ENCODE data around the gene SESTD1. TPM values are rescaled to one million over a fixed set of nuclear protein-coding genes. Genes with fewer than 3 reads are reported as not detected.

Gene SESTD1
- total RNA-seq, 1 experiment from 2014 or later: 26.6 TPM

DNA sequence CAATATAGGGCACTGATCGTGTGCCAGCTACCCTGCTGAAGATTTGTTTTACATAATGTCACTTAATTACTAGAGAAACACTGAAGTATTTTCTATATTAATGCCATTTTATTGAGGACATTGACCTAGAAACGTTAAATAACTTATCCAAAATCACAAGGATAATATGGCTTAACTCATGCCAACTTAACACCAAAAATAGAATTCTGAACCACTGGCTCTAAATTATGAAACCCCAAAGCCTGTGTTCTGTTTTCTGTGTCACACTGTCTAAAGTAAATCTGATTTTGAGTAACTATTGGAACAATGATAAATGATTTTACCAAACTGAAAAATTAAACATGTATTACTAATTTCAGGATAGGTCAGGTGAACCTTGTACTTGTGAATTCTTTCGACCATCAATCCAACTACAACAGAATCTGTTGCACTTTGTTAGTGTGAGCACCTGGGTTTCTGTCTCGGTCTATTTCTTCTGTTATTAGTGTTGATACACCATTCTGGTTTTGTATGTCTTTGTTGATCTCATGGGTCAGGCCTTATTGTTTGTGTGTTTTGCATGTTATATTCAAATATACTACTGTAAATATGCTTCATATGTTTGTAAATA is 166.4 kb downstream of the SESTD1 start (continued):
- no peak for TF ChIP-seq EGR1 (IDR thresholded peaks at IDR 0.05; ENCODE audit: low read depth)

DNA sequence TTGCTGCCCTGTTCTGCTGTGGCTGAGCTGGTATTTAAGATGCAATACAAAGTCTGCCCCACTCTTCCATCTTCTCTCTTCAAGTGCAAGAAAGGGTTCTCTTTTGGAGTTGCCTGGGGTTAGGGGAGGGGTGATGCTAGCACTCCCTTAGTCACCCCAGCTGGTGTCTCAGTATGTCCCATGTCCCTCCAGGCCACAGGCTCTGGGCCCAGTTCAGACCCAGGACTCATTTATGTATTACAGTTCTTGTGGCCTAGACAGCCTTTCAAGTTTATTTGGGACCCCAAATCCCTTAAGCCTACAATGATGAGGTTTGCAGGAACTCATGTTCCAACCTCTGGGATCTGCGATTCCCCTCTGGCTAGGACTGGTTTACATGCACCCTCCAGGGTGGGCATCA is 167.5 kb downstream of the SESTD1 start:
- Histone ChIP-seq H3K27me3 (ENCODE audit: insufficient read depth, low read length) (no peaks in the 10 kb centered on the region), H3K27ac (ENCODE audit: low read depth, low read length) (no peak overlapping the region), H3K9me3 (ENCODE audit: control insufficient read depth in 1 of 2, insufficient read depth in 1 of 2, low read depth in 1 of 2, low read length in 2 of 2) (no peaks in the 10 kb centered on the region), H3K36me3 (ENCODE audit: control insufficient read depth in 1 of 2, insufficient read depth in 2 of 2, low read length in 2 of 2) (no peaks in the 10 kb centered on the region), H2AFZ (ENCODE audit: low read depth, low read length, poor library complexity, severe bottlenecking) (no peak overlapping the region), H3K9ac (ENCODE audit: low read length) (no peak overlapping the region), H4K20me1 (ENCODE audit: insufficient read depth) (no peaks in the 10 kb centered on the region), H3K79me2 (ENCODE audit: insufficient read depth, low read length) (no peaks in the 10 kb centered on the region), H3K9me2 (ENCODE audit: insufficient read depth) (no peaks in the 10 kb centered on the region), H3K4me3 (replicated peaks in 1 of 2; ENCODE audit: low read depth in 1 of 2, low read length in 2 of 2) (no peak overlapping the region), H3K4me1 (ENCODE audit: control insufficient read depth in 1 of 2, insufficient read depth in 2 of 2, low read length in 2 of 2) (no peaks in the 10 kb centered on the region), H3K4me2 (ENCODE audit: low read length) (no peak overlapping the region)
- POLR2A ChIA-PET: no interaction called here
- no TSS peak for BruUV-seq (replicated peaks)
- CTCF ChIA-PET: no interaction called here
- DNase-seq (ENCODE audit: low read depth, low spot score) (no peak), ATAC-seq (no peak)
- intact Hi-C loops (cut with micrococcal nuclease): no loop called here
- RAD21 ChIA-PET (ENCODE audit: low non-redundant PET in 1 of 2, low total read pairs in 2 of 2, uncharacterized antibody in 2 of 2, unreplicated experiment in 2 of 2): no interaction called here
- no peak for TF ChIP-seq POLR2A (IDR thresholded peaks at IDR 0.05; ENCODE audit: borderline replicate concordance, extremely low read depth, insufficient read depth, insufficient read length)
- no peak for TF ChIP-seq ZFX (IDR thresholded peaks at IDR 0.05)
- TF ChIP-seq JUND (IDR thresholded peaks at IDR 0.05): no peak
- TF ChIP-seq YY1 (IDR thresholded peaks at IDR 0.05; ENCODE audit: extremely low read depth, insufficient replicate concordance, low read depth, low read length): no peak
- TF ChIP-seq, protein P1, sequence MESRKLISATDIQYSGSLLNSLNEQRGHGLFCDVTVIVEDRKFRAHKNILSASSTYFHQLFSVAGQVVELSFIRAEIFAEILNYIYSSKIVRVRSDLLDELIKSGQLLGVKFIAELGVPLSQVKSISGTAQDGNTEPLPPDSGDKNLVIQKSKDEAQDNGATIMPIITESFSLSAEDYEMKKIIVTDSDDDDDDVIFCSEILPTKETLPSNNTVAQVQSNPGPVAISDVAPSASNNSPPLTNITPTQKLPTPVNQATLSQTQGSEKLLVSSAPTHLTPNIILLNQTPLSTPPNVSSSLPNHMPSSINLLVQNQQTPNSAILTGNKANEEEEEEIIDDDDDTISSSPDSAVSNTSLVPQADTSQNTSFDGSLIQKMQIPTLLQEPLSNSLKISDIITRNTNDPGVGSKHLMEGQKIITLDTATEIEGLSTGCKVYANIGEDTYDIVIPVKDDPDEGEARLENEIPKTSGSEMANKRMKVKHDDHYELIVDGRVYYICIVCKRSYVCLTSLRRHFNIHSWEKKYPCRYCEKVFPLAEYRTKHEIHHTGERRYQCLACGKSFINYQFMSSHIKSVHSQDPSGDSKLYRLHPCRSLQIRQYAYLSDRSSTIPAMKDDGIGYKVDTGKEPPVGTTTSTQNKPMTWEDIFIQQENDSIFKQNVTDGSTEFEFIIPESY (IDR thresholded peaks at IDR 0.05; ENCODE audit: extremely low read depth, insufficient replicate concordance, low read length): no peak
- TF ChIP-seq, protein P2, sequence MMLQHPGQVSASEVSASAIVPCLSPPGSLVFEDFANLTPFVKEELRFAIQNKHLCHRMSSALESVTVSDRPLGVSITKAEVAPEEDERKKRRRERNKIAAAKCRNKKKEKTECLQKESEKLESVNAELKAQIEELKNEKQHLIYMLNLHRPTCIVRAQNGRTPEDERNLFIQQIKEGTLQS (IDR thresholded peaks at IDR 0.05): no peak
- TF ChIP-seq EZH2 (IDR thresholded peaks at IDR 0.05): no peak
- no peak for TF ChIP-seq CBX3 (IDR thresholded peaks at IDR 0.05; ENCODE audit: low read depth)
- TF ChIP-seq, protein P3, sequence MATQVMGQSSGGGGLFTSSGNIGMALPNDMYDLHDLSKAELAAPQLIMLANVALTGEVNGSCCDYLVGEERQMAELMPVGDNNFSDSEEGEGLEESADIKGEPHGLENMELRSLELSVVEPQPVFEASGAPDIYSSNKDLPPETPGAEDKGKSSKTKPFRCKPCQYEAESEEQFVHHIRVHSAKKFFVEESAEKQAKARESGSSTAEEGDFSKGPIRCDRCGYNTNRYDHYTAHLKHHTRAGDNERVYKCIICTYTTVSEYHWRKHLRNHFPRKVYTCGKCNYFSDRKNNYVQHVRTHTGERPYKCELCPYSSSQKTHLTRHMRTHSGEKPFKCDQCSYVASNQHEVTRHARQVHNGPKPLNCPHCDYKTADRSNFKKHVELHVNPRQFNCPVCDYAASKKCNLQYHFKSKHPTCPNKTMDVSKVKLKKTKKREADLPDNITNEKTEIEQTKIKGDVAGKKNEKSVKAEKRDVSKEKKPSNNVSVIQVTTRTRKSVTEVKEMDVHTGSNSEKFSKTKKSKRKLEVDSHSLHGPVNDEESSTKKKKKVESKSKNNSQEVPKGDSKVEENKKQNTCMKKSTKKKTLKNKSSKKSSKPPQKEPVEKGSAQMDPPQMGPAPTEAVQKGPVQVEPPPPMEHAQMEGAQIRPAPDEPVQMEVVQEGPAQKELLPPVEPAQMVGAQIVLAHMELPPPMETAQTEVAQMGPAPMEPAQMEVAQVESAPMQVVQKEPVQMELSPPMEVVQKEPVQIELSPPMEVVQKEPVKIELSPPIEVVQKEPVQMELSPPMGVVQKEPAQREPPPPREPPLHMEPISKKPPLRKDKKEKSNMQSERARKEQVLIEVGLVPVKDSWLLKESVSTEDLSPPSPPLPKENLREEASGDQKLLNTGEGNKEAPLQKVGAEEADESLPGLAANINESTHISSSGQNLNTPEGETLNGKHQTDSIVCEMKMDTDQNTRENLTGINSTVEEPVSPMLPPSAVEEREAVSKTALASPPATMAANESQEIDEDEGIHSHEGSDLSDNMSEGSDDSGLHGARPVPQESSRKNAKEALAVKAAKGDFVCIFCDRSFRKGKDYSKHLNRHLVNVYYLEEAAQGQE (IDR thresholded peaks at IDR 0.05; ENCODE audit: low read depth): no peak
- TF ChIP-seq CEBPB (IDR thresholded peaks at IDR 0.05; ENCODE audit: low read depth): no peak
- TF ChIP-seq FOSL1 (IDR thresholded peaks at IDR 0.05; ENCODE audit: low read depth): no peak
- TF ChIP-seq POLR2AphosphoS5 (IDR thresholded peaks at IDR 0.05; ENCODE audit: low read depth, low read length): no peak
- no peak for TF ChIP-seq SP1 (IDR thresholded peaks at IDR 0.05; ENCODE audit: low read depth)
- no peak for TF ChIP-seq EGR1 (IDR thresholded peaks at IDR 0.05; ENCODE audit: low read depth)
- TF ChIP-seq ZNF274 (IDR thresholded peaks at IDR 0.05; ENCODE audit: low read depth, low read length): no peak
- TF ChIP-seq SRF (IDR thresholded peaks at IDR 0.05; ENCODE audit: low read depth): no peak
- no peak for TF ChIP-seq SIN3A (IDR thresholded peaks at IDR 0.05; ENCODE audit: low read depth)
- TF ChIP-seq, protein P4, sequence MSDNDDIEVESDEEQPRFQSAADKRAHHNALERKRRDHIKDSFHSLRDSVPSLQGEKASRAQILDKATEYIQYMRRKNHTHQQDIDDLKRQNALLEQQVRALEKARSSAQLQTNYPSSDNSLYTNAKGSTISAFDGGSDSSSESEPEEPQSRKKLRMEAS (IDR thresholded peaks at IDR 0.05): no peak
- TF ChIP-seq ELF1 (IDR thresholded peaks at IDR 0.05; ENCODE audit: borderline replicate concordance, low read depth): no peak
- TF ChIP-seq, protein P5, sequence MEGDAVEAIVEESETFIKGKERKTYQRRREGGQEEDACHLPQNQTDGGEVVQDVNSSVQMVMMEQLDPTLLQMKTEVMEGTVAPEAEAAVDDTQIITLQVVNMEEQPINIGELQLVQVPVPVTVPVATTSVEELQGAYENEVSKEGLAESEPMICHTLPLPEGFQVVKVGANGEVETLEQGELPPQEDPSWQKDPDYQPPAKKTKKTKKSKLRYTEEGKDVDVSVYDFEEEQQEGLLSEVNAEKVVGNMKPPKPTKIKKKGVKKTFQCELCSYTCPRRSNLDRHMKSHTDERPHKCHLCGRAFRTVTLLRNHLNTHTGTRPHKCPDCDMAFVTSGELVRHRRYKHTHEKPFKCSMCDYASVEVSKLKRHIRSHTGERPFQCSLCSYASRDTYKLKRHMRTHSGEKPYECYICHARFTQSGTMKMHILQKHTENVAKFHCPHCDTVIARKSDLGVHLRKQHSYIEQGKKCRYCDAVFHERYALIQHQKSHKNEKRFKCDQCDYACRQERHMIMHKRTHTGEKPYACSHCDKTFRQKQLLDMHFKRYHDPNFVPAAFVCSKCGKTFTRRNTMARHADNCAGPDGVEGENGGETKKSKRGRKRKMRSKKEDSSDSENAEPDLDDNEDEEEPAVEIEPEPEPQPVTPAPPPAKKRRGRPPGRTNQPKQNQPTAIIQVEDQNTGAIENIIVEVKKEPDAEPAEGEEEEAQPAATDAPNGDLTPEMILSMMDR (IDR thresholded peaks at IDR 0.05 in 2 of 3, conservative IDR thresholded peaks at IDR 0.05 in 1 of 3; ENCODE audit: borderline replicate concordance in 1 of 3, insufficient read depth in 1 of 3, low read depth in 2 of 3, low read length in 2 of 3): no peak

Data from HCT116 (cell line).